Stimulated activated CD8-positive, alpha-beta memory T cell treated with anti-CD3 and anti-CD28 coated beads, Interleukin-4, amount 100 ng/mL, for 24 hours (primary cell): ENCODE measurements around the gene MCHR1.
"Not testable (repeated sequence)": the region's sequence is repeated elsewhere in the genome, so short reads cannot be mapped to it uniquely, and the experiment has no call there.

Experiments used
- DNase-seq: peaks from one replicate; pipeline ENCODE4 v3.0.0-alpha.2; 2020; ENCODE audit warnings: low read depth

Gene MCHR1

GRCh38 chr22:40679249-40679963 lies at the start of gene MCHR1:
MCHR1 (plus strand) TSS chr22:40679484; CDS start chr22:40679653, 169 bp downstream.
- DNase-seq: no peak

- DNase-seq: no peak
Measured at GRCh38 chr22:40631925-40632324, 47.4 kb upstream of the MCHR1 start.

GRCh38 chr22:40633036-40633435 lies 46.2 kb upstream of the MCHR1 start:
- DNase-seq: no peak

- DNase-seq: no peak
Measured at GRCh38 chr22:40634119-40634903, 45.0 kb upstream of the MCHR1 start.

DNA sequence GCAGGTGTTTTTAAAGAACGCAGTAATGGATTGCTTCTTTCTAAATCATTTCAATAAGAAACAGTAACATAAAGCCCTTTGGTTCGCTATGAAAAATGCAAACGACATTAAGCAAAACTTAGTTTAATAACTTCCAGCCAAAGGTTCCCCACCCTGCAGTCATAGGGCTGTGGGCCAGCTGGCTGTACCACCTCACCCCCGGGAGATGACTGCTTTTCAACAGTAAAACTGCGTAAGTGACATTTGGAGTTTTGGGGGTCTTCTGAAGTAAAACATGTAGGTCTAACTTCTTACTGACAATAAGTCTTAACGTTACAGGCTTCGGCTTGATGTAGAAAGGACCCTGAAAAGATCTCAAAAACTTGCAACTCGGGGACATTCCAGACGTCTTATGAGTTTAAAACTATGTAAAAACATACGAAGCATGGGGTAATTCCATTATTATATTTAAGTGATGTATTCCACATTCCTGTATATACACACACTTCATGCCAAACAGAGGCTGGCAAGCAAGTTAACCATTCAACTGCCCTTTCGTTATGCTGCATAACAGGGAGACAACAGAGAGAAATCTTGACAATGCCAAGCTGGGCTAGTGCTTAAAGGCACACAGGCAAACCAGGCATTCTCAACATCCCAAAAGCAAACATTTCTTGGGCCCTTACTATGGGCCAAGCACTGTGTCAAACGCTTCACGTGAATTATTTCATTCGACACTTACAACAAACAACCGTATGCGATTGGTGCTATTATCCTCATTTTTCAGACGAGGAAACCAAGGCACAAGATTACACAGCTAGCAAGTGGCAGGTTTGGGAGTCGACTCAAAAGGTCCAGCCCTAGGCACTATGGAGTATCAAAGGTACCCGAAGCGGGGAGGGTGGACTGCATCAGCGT lies 44.0 kb upstream of the MCHR1 start:
- DNase-seq: no peak

DNA sequence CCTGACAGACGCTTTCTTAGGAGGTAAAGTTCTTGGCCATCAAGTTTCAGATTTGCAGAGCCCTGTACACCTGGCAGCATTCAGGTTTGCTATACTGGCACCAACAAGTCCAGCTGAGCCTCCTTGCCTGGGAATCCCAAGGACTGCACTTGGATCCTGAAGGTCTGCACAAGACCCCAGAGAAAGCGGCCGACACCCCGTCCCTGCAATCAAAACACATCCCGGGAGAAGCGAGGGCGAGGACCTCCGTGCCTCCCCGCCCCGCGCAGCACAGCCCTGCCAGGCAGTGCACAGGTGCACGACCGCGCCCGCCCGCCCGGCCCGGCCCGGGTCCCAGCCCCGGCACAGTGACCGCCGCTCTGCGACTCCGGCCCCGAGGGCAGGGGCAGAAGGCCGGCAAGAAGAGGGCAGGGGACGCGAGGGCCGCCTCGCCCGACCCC lies 43.3 kb upstream of the MCHR1 start:
- DNase-seq: no peak

DNA sequence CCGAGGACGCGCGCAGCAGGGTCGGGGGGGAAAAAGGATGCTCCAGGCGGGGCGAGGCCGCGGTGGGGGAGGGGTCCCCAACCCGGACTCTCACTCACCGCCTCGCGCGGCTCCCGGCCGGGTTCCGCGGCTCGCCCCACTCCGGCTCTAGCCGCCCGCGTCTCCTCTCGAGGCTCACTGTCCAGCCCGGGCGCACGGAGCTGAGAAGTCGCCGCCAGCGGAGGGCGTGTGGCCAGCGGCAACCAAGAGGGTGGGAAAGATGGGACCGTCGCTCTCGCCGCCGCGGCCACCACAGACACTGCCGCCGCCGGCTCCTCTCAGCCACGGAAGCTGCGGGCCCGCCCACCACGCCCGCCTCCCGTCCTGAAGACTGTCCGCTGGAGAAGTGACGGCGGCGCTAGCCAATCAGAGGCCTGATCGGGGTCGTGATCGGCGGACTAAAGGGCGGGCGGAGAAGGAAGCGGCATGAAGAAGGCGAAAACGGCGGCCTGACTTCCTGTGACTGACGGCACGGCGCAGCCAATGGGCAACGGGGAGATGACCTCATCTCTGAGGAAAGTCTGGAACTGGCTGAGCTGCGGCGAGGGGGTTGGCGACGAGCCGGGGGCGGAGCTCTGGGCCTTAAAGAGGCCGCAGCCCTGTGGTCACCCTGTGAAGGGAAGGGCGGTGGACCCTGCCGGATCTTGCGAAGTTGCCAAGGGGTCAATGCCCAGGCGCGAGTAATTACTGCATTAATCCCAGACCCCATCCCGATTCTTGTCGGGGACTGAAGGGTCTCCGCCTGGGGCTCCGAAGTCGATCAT lies 42.7 kb upstream of the MCHR1 start, which contains the start of gene MRTFA:
MRTFA (minus strand) TSS at position 340 of the 803 bp plus-strand sequence.
- DNase-seq: peak; percentile 100

GRCh38 chr22:40637183-40638150 lies 41.8 kb upstream of the MCHR1 start:
- peak; percentile 36 for DNase-seq

GRCh38 chr22:40638261-40638660 lies 41.0 kb upstream of the MCHR1 start:
- DNase-seq: no peak

DNA sequence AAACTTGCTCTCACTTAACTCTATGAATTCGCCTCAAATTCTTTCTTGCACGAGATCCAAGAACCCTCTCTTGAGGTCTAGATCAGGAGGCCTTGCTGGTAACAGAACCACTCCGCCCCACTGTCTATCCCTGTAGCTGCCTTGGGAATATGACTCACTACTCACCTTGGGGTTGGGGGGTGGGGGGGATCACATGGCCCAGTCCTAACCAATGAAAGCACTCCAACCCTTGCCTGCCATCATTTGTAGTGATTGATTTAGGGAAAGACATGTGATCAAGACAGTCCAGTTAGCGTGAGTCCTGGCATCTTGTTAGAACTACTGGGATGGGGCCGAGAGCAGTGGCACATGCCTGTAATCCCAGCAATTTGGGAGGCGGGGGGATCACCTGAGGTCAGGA lies 38.0 kb upstream of the MCHR1 start:
- DNase-seq: no peak

DNA sequence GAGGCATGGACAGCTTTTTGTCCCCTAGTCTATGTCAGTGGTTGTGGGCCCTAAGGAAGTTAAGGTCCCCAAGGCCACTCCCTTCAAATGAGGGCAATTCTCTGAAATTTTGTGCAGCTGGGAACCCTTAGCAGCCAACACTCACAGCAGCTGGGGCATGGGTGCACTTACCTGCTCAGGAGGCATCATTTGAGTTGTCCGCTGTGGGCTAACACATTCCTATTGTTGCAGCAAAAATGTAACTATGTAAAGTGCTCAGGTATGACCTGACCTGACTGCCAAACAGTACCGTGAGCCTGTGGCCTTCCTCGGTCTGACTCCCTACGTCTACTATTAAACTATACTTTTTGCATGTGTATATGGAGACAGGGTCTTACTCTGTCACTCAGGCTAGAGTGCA lies 37.0 kb upstream of the MCHR1 start:
- DNase-seq: no peak

- DNase-seq: no peak
Measured at GRCh38 chr22:40645579-40646197, 33.6 kb upstream of the MCHR1 start.

GRCh38 chr22:40648386-40648785 lies 30.9 kb upstream of the MCHR1 start:
- no peak for DNase-seq

GRCh38 chr22:40651057-40651456 lies 28.2 kb upstream of the MCHR1 start:
- DNase-seq: no peak

DNA sequence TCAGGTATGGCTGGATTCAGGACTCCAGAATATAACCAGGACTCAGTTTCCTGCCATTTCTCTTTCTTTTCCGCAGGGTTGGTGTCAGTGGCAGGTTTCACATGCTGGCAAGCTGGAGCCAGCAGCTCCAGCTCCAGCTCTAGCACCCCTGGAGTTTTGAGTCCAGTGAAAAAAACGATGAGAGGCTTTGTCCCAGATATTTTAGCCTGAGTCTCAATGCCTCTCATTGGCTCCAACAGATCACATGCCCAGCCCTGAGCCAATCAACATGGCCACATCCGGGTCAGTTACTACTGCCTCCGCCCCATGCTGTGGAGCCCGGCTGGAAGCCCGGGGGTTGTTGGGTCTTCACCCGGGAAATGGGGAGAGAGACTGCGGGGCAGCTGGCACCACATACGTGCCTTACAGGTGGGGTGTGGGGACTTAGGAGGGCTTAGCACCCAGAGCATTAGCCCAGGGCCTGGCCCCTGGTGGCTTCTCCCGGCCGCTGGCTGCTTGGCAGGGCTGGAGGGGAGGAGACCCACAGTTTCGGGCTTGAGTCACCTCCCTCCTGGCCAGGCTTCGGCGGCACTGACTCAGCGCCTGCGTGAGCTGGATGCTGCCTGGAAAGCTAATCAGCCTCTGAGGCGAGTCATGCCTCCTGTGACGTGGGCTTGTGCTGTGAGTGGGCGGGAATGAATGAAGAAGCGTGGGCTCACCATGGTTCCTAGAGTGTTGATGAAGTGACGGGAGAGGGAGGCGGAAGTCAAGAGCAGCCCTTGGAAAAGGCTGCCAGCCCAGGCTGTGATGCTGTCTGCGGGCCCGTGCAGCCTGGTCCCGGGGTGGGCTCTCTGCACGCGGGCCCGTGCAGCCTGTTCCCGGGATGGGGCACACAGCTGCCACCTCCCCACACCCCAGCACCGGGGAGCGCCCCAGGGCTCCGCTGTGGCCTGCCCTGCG lies 27.5 kb upstream of the MCHR1 start:
- peak; percentile 75 for DNase-seq

- no peak for DNase-seq
Measured at GRCh38 chr22:40653361-40653760, 25.9 kb upstream of the MCHR1 start.

DNA sequence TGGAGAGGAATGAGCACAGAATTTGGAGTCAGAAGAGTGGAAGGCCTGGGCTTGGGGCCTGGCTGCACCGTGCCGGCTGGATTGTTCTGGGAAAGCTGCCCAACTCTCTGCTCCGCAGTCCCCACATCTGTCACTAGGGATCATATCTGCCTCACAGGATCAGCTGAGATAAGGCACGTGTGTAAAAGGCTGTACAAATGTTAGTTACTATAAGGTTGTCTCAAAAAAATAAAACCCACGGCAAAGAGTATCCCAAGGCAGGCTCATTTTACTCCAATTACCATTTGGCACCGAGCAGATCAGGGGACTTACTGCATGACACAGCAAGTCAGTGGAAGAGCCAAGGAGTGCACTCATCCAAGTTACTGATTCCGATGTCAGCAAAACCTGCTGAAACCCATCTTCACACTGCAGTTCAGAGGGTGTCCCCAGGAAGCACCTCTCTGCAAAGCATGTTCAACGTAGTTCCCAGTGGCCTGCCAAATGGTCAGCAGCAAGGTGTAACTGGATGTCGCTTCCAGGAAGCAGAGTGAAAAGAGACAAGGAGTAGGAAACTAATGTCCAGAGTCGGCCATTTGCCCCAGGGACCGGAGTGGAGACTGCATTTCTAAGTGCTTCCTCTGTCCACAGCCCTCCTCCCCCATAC lies 24.6 kb upstream of the MCHR1 start:
- no peak for DNase-seq

DNA sequence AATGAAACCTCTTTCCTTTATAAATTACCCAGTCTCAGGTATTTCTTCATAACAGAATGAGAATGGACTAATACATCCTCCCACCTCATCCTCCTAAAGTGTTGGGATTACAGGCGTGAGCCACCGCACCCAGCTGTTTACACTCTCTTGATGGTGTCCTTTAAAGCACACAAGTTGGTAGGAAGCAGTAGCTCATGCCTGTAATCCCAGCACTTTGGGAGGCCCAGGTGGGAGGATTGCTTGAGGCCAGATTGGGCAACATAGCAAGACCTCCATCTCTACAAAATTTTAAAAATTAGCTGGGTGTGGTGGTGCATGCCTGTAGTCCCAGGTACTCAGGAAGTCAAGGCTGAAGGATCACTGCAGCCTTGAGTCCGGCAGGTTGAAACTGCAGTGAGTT lies 23.3 kb upstream of the MCHR1 start:
- DNase-seq: not testable (repeated sequence)
